Choroid plexus epithelial cell (primary cell): ENCODE data around the gene COL10A1.

Experiments used
- DNase-seq: peaks from one replicate; pipeline ENCODE4 v3.0.0-alpha.2; 2010; ENCODE audit warnings: low read depth
- H3K4me3 ChIP-seq: 2 replicates; pipeline ENCODE4 v1.5.1; 2011; ENCODE audit warnings: low read depth, mild to moderate bottlenecking, control low read depth, low read length, moderate library complexity
- CTCF ChIP-seq: conservative IDR thresholded peaks from 2 replicates; pipeline ENCODE4 v1.5.1; 2011; ENCODE audit warnings: low read depth, mild to moderate bottlenecking, control low read depth, inconsistent platforms, low read length, moderate library complexity

The COL10A1 gene

DNA sequence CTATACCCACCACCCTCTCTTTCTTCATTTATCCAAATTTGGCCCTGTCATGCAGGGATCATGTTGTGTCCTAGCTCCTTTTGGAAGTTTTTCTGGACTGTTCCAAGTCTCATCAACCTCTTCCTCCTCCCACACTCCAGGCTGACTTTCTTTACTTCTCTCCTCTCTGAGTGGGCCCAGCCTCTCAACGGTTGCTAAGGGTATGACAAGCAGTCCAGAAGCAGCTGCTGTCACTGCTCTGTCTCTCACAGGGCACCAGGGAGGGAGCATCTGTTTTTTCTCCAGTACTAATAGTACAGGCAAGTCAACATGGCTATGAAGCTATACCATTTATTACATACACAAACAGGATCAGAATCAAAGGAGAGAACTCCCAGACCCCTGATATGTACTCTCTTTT lies 17.1 kb downstream of the COL10A1 start:
- no peak for DNase-seq
- no peak overlapping the region for H3K4me3 ChIP-seq
- TF ChIP-seq CTCF: no peak

- peak; percentile 71 for DNase-seq
- H3K4me3 ChIP-seq: no peak overlapping the region
- TF ChIP-seq CTCF: no peak
Observed at GRCh38 chr6:116106146-116106545, 19.8 kb downstream of the COL10A1 start.

DNA sequence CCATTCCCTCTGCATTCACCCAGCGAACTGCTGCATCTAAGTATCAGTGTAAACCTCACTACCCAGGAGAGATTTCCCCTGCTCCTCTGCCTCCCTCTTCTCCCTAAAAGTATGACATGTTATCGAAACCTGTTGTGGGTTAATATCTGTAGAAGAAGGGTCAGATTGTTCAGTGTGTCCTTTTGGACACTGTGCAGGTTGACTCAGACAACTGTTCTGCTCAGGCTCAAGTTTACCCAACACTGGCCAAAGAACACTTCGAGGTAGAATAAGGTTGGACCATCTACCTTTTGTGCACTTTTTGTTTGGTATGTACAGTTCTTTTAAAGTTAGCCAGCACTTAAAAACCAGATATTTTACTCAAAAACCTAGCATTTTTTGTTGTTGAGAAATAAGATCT lies 20.7 kb downstream of the COL10A1 start:
- H3K4me3 ChIP-seq: no peak overlapping the region
- TF ChIP-seq CTCF: no peak
- DNase-seq: no peak

DNA sequence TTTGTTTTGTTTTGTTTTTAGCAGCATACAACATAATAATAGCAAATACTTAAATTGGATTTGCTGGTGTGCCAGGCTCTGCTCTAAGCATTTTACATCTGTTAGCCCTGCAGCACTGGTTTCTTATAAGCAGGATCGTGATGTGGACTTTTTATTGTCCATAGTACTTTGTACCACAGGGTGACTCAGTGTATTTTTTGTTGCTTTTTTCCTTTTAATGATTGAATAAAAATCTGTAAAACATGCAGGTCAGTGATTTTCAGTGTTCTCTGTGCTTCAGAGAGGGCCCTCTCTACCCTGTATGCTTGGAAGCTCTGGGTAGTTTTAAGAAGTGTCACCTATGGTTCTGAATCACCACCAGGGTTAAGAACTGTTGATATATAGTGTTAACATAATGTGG lies 21.3 kb downstream of the COL10A1 start:
- no peak overlapping the region for H3K4me3 ChIP-seq
- DNase-seq: no peak
- no peak for TF ChIP-seq CTCF

DNA sequence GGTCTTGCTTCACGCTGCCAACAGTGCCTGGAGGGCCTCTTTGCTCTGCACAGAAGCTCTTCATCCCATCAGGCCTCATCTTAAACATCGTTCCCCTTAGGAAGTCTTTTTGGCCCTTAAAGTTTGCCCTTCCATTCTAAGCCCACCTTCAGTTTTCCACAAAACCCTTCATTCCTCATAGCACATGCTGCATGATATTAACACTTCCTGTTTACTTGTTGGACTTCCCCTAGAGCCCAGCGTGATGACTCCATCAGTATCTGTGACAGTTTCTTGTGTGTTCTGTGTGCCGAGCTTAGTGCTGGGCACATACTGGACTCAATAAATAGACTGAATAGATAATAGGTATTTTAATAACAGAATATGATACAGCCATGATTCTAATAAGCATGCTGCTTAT lies 23.1 kb downstream of the COL10A1 start:
- no peak for TF ChIP-seq CTCF
- no peak for DNase-seq
- H3K4me3 ChIP-seq: no peak overlapping the region

DNA sequence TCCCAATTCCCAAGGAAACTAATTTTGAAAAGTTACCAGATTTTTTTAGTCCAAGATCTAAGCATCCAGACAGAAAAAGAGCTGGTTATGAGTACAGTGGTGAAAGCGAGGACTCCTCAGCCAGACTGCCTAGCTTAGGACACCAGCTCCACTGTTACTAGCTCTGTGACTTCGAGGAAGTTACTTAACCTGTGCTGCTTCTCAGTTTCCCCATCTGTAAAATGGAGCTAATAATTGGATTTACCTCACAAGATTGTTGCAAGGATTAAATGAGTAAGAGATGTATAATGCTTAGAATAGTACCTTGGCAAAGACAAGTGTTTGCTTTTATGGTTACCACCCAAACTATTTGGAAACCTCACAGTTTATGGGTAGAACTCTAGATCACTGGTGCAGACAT lies 24.1 kb downstream of the COL10A1 start:
- H3K4me3 ChIP-seq: peak overlapping the region; percentile 85
- DNase-seq: no peak
- no peak for TF ChIP-seq CTCF

DNA sequence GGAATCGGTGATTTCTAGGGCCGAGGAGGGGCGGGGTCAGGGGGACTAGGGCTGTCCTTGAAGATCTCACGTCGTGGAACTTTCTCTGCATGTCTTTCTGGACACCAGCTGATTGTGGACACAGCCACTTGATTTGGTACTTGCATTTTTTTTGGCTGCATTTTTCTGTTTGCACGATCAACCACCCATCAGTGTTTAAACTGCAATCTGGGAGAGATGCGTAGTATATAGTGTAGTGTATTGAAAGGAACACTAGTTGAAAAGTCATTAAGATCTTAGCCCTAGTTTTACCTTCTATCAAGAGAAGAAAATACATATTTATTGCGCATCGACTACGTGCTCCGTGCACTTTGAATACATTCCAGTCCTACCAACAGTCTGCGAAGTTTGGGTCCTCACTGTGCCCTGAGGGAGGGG lies 24.6 kb downstream of the COL10A1 start:
- peak overlapping the region; percentile 85 for H3K4me3 ChIP-seq
- no peak for TF ChIP-seq CTCF
- DNase-seq: no peak
